Stomach (tissue), 4 donors: ENCODE data around the gene KLHL29.

Source experiments
- CTCF ChIP-seq, 7 experiments: fragments of 450-650 bp in 4 of 7; fragments of 200-600 bp in 3 of 7; sonication (generic) in 3 of 7; IDR thresholded peaks; one replicate each; pipeline ENCODE4 v1.5.1; 2016 to 2019; ENCODE audit warnings: antibody characterized with exemption in 7 of 7, control low read depth in 2 of 7, mild to moderate bottlenecking in 1 of 7
- POLR2A ChIP-seq, 4 donors: fragments of 450-650 bp; IDR thresholded peaks; one replicate each; pipeline ENCODE4 v1.6.1; 2016; ENCODE audit warnings: antibody characterized with exemption in 4 of 4, control low read depth in 2 of 4, mild to moderate bottlenecking in 1 of 4, moderate library complexity in 1 of 4

GRCh38 chr2:23354554-23354953 lies 30.4 kb upstream of the KLHL29 start:
- TF ChIP-seq CTCF (IDR thresholded peaks at IDR 0.05) (no peak), POLR2A (IDR thresholded peaks at IDR 0.05) (no peak)
